C1 segment of cervical spinal cord (tissue), 14 donors: ENCODE data around the gene TEDC2.
A peak's percentile ranks its signal among the peaks of the same experiment; 100 is the strongest.
"Not testable (repeated sequence)": the region's sequence is repeated elsewhere in the genome, so short reads cannot be mapped to it uniquely, and the experiment has no call there.

Source experiments
- DNase-seq, 14 donors: peaks; one replicate each; lab custom pipeline; 2025; lab: John Stamatoyannopoulos, UW

Gene TEDC2, protein sequence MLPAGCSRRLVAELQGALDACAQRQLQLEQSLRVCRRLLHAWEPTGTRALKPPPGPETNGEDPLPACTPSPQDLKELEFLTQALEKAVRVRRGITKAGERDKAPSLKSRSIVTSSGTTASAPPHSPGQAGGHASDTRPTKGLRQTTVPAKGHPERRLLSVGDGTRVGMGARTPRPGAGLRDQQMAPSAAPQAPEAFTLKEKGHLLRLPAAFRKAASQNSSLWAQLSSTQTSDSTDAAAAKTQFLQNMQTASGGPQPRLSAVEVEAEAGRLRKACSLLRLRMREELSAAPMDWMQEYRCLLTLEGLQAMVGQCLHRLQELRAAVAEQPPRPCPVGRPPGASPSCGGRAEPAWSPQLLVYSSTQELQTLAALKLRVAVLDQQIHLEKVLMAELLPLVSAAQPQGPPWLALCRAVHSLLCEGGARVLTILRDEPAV

DNA sequence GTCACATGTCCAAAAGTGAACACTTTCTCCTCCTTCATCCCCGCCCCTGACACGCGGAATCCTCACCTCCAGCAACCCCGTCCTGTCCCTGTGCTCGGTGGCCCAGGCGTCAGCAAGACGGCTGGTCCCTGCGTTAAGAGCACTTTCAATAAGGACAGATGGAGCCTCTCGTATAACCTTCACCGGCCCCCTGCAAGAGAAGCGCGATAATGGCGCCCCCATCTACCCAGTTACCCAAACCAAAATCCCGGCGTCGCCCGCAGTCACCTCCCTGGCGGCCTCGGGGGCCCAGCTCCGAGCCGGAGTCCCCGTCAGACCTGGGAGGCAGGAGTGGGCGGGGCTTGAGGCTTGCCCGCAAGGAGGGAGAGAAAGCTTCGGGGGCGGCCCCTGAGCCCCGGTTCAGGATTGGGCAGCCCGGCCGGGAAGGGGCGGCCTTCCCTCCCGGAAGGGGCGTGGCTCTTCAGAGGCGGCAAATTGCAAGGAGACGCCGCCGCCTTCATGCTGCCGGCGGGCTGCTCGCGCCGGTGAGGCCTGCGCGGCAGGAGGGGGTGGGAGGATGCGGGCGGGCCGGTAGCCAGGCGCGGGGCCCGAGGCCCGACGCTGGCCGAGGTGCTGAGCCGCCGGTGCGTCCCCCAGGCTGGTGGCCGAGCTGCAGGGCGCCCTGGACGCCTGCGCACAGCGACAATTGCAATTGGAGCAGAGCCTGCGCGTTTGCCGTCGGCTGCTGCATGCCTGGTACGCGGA, at the start of gene TEDC2:
TSS of gene TEDC2 (plus strand) at position 463 of the 744 bp plus-strand sequence. CDS start at position 499, 36 bp downstream.
- DNase-seq, result peak; percentile 30 to 91 (median 86)

DNA sequence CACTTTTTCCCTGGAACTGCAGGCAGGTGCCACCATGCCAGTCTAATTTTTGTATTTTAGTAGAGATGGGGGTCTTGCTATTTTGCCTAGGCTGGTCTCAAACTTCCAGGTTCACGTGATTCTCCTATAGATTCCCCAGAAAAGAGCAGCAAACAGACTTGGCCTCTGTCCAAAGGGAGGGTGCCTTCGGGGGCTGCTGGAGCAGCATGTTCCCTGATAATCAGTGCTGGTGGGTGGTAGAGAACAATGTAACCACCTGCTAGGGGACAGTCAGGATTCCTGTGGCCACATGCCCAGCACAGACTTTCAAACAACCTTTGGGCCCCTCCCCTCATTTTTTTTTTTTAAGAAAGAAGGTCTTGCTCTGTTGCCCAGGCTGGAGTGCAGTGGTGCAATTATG, 44.8 kb upstream of the TEDC2 start:
- DNase-seq, result no peak

DNA sequence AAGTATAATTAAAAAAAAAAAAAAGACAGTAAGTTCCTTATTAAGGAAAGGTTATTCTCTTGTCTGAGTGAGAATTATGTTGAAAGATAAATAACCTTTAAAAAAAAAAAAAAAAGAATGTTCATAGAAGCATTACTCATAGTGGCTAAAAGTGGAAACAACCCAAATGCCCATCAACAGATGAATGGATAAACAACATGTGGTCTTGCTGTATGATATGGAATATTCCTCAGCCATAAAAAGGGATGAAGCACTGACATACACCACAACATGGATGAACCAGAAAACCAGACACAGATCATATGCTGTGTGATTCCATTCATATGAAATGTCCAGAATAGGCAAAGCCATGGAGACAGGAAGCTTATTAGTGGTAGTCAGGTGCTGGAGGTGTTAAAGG, 39.9 kb upstream of the TEDC2 start:
- DNase-seq, result no peak

DNA sequence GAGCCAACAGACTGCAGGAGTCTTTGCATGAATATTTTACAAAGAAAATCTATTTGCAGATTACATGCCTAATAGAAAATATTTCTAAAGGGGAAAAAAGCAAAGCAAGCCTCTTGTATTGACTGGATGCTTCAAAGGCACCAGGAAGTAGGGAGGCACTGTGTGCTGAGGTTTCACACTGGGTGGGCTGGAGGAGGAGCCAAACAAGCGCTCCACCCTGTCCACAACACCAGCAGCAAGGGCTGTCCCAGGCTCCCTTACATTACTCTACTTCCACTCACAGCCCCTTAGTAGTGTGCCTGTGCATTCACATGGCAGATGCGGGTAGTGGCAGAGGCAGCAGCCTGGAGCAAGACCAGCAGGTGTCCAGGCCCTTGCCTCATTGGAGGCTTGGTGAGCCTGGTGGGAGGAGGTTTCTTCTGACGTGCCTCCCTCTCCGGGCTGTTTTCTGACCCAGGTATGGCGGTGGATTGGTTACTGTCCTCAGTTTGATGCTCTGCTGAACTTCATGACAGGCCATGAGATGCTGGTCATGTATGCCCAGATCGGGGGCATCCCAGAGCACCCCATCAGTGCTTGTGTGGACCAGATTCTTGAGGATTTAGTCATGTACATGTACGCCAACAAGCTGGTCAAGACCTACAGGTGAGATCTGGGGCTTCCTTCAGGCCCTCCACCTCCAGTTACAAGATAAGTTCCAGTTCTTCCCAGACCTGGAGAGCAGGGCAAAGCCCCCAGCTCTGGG, 37.6 kb upstream of the TEDC2 start:
- DNase-seq, result no peak

DNA sequence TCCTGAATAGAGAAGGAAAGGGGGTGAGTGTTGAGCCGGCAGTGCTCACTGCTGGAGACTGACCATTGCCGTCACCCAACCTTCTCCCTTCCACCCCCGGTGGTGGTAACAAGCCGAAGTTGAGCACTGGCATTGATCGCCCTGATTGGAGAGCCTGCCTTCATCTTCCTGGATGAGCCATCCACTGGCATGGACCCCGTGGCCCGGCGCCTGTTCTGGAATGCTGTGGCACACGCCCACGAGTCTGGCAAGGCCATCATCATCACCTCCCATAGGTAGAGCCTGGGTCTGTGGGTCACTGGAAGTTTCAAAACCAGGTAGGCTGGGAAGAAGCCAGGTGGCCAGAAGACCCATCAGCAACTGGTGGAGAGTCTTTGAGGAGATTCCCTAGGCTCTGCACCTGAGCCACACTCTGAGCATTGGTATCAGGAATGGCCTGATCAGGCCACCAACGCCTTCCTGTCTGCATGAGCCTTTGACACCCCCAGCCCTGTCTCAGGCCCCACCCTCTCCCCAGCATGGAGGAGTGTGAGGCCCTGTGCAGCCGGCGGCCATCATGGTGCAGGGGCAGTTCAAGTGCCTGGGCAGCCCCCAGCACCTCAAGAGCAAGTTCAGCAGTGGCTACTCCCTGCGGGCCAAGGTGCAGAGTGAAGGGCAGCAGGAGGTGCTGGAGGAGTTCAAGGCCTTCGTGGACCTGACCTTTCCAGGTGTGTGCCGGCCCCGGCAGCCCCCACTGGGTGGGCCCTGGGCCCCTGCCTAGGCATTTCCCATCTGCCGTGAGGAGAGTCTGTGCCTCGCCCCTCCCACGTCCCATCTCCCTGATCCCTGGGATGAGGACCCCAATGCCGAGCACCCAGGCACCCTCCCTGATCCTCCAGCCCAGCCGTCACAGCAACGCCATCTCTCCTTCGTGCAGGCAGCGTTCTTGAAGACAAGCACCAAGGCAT, 35.6 kb upstream of the TEDC2 start:
- DNase-seq, result no peak

DNA sequence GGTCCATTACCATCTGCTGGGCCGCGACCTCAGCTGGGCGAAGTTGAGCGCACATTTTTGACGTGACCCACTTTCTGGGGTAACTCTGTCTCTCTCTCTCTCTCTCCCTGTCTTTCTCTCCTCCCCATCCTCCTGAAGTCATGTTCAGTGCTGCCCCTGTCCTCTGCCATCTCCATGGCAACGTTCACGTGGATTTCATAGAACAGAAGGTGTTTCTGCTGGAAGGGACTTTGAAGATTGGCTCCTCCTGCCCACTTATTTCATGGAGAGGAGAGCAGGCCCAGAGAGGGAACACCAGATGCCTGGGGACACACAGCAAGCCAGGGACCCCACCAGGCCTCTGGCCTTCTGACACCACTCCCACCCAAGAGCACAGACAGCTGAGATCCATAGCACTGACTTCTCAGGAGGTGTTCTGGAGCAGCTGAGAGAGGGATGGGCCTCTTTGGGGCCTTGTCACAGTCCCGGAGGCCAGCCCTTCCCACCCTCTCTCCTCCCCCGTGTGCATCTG, 34.8 kb upstream of the TEDC2 start:
- peak in 1 of 14 donors; percentile 30 for DNase-seq

DNA sequence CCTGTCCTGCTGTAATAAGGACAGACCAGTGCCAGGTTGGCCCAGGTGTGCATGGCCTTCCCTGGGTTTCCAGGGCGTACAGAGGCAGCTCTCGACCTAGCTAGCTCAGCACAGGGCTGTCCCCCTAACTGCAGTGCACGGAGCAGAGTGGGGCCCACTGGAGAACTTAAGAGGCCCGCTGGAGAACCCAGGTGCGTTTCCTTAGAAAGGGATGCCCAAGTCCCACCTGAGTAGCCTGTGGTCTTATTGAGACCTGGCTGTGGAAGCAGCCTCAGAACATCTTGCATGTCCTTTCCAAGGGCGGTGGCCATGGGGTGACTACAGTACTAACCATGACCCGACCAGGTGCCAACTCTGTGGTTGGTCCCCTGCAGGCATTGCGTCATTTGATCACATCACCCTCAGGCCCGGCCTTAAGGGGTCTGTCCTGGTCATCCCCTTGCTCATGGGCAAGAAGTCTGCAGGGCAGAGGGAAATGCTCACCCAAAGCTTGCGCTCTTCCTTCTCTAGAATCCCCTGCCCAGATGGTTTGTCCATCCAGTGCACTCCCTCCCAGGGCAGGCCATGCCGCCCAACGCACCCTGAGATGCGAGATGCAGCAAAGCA, 34.0 kb upstream of the TEDC2 start:
- DNase-seq, result no peak

DNA sequence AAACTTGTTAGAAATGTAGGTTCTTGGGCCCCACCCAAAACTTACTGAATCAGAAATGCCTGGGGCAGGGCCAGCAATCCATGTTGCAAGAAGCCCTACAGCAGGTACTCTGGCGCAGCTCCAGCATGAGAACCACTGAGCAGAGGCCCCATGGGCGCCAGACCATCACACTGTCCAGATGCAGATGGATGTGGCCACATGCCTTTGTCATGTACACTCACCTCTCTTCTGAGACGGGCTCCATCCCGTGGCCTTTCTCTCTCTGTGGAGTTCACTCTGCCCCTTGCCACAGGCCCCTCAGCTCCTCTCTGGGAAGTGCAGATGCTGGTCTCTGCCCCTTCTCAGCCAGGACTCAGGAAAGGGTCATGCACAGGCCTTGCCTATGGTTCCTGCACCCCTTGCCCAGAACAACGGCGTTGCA, 33.0 kb upstream of the TEDC2 start:
- no peak for DNase-seq

DNA sequence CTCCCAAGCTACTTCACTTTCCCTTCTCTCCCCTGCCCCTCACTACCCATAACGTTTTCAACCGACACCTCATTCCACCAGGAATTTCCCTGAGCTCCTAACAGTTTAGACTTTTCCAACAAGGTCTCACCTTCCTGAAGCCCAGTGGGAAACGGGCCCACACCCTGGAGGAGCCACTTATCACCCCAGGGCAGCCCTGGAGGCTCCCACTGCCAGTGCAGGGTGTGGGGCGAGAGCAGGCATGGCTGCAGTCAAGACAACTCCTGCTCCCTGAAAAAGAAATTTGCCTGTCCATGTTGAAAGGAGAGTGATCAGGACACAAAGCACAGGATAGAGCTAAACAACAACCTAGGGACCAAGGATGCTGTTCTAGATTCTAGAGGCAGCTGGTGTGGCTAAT, 32.4 kb upstream of the TEDC2 start:
- no peak for DNase-seq

DNA sequence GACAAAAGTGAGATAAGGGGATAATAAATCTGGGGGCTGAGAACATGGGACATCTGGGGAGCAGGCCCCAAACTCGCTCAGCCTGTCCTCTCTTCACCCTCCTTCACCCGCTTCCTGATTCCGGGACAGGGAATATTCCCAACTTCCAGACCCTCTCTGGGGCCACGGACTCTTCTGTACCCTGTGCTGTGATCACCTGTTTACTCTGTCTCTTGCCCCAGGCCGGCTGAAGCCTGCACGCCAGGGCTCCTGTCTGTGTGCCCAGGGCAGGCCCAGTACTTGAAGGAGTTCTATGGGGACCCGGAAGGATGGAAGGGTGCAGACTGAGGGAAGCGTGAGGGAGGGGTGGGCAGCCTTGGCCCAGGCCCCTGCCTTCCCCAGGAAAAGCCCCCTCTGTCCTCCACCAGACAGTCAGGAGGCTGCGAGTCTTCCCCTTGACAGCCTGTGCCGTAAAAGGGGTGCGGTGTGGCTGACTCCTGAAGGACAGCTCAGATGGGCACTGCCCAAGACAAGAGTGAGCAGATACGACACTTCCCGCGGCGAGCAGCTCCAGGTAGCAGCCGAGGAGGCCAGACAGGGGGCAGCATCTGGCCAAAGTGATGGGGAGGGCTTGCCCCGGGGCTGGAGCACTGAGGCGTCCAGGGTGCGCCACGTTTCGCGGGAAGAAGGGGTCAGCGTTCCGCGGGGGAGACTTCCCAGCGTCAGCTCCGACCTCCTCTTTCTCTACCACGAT, 31.7 kb upstream of the TEDC2 start:
- DNase-seq, result peak in 1 of 14 donors; percentile 35

DNA sequence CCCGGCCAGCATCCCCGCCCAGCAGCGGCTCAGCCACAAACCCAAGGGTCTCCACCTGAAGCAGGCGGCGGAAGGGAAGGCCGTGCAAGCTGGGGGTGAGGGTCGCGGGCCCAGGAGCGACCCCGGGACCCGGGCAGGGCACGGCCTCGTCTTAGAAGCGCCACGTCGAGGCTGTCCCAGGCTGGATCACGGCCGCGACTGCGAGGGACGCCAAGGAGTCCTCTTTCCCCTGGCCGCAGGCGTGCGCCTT, 31.2 kb upstream of the TEDC2 start:
- no peak for DNase-seq

DNA sequence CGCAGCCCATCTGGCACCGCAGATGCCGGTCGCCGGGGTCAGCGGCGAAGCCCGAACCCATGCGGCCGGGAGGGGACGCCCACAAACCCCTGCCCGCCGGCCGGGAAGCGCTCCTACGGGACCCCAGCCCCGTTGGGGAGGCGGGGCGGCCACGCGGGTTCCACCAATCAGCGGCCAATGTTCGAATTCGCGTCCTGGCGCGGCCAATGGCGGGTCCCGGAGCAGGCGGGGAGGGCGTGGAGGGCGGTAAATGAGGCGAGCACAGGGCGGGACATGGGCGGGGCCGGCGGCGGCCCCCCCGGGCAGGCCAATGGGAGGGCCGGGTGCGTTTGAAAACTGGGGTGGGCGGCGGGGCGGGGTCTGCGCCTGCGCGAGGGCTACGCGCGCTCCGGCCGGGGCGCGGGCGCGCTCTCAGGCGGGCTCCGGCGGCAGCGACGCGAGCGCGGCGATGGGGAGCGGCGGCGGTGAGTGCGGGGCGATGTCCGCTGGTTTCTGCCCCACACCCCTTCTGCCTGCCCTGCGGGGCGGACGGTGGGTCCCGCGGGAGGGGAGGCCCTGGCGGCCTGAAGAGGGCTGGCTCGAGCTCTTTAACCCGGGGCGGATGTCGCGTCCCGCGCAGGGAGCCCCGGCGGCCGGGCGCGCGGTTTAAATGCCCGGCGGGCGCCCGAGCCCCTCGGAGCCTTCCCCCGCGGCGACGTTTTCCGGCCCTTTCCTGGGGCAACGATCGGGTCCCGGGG, 30.7 kb upstream of the TEDC2 start, which contains the start of gene CCNF:
TSS of gene CCNF (plus strand) at position 414 of the 737 bp plus-strand sequence. CDS start at position 449, 35 bp downstream.
- peak; percentile 78 to 98 (median 94) for DNase-seq

DNA sequence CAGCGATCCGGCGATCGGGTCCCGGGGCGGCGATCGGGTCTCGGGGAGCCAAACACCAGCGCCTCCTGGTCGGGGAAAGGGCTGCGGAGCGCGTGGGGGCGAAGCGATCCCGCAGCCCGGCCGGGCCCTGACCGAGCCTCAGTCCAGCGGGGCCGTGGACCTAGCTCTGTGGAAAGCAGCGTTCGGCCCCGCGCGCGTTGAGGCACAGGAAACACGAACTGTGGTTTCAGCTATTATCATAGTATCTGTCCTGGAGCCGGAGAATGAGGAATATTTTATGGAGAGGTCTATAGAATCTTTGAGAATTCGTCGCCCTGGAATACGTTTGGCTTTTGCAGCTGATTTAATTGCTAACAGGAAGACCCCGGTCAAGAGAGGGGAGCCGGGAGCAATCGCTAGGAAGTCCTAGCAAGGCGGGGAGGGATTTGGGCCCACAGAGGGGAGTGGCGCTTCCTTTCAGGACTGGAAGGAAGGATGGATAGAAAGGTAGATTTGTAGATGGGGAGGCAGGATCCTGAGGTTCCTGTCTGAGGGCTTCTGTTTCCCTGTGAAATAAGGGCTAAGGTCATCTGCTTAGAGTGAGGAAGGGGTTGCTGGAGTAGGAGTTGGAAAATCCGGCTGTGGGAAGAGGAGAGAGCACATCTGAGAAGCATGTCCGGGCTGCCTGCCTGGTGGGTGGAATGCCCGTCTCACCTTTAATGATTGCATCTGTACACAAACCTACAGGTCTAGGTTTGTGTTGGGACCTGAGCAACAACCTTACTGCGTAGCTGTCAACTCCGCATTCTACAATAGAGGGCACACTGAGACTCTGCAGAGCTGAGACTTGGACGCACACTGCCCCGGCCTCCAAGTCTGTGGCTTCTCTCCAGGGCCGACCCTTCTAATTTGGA, 29.9 kb upstream of the TEDC2 start:
- DNase-seq, result peak in 1 of 14 donors; percentile 32

DNA sequence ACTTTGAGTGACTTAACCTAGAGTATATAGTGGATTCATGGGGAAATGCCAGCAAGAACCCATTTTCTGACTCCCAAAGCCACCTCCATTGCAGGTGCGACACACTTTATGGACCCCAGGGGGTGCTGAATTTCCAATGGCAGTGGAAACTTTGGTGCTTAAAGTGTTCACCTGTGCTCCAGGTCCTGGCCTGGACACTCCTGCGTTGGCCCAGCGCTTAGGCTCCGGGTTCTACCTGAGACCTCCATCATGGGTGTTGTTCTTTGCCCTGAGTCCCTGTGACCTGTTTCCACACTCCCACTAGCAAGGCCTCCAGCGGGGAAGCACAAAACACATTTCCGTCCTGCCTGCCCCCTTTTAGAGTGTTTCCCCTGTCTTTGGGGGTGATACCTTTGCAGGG, 27.6 kb upstream of the TEDC2 start:
- DNase-seq, result no peak

DNA sequence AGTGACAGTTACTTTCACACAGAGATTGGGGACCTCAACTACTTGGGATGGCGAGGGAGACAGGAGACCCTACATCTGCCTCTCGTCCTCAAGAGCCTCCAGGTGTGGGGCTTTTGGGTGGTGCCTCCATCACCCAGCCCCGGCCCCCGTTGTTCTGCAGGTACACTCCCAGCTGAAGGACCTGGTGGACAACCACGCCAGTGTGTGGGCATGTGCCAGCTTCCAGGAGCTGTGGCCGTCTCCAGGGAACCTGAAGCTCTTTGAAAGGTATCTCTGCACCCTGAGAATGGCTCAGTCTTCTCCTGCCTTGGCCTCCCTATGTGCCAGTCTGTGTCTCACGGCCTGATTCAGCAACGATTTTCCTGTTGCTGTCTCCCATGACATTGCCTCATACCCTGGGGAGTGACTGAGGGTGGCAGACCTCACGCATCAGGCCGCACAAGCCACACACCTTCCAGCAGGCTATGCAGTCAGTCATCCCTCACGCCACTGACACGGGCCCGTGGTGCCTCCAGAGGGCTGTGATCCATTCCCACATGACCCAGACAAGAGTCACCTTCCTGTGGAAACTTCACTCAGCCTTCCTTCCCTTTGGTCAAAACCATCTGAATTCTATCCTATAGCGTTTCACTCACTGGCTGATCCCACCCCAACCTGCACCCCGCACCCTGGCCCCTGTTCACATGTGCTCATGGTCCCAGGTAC, 27.0 kb upstream of the TEDC2 start:
- DNase-seq, result no peak

DNA sequence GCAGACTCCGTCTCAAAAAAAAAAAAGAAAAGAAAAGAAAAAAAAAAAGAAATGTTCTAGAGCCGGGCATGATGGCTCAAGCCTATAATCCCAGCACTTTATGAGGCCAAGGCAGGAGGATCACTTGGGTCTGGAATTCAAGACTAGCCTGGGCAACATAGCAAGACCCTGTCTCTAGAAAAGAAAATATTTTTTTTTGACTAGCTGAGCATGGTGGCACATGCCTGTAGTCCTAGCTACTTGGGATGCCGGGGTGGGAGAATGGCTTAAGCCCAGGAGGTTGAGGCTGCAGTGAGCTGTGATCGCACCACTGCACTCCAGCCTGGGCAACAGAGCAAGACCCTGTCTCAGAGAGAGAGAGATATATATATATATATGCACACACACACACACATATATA, 24.7 kb upstream of the TEDC2 start:
- not testable (repeated sequence) for DNase-seq

DNA sequence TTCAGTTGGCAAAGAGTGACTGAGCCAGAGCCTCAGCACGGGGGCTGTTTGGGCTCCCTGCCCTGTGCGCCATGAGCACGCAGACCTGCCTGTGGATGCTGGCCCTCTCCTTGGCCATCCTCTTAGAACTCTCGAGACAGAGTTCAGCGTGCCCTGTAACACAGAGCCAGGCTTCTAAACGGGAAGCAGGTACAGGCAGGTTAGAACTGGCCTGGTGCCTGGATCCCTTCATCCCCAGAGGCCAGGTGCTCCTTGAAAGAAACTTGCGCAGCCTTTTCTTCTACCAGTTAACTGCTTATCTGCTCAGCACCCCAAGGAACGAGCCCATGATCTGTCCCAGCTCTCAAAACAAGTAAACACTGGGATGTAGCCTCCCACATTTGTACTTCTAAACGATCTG, 23.8 kb upstream of the TEDC2 start:
- DNase-seq, result no peak
